ENCODE results near the gene NCOA5. TPM values are rescaled to one million over a fixed set of nuclear protein-coding genes. Genes with fewer than 3 reads are reported as not detected.

NCOA5 gene
- polyA plus RNA-seq, 1 donor (not counting 4 experiments of a cell fraction or from before 2014, with no cell fraction given) = 17.6 TPM

DNA sequence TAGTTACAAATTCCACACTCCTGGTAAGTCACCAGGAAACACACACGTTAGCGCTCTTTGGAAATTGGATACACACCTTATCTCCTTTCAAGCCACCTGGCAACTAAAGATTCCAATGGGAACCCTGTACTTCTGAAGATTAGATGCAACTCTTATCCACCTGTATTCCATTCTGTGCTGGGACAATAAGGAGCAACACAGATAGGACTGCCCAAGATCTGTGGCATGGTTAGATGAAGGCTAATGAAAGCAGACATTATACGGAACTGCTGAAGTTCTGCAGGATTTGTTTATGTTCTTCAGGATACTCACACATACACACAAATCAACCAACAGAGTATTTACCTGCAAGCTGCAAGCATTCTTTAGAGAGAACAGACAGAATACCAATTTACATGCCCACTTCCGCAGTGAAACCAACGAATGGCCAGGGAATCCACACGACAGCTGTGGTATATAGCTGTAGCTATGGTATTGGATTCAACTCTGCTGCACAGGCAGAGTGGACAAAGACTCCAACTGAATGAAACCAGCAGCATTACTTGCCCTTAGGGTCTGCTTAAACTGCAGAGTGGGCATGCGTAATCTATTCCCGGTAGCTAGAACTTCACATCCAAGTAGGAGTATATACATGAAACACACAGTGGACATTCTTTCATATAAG lies 12.0 kb downstream of the NCOA5 start:
- Histone ChIP-seq H3K4me3 (ENCODE audit: control insufficient read depth in 2 of 3, extremely low read depth in 1 of 3, insufficient read depth in 2 of 3, low read depth in 1 of 3, low read length in 3 of 3) (no peak overlapping the region), H3K9ac (ENCODE audit: control insufficient read depth, extremely low read depth, insufficient read depth, low read length) (no peak overlapping the region), H3K27me3 (ENCODE audit: control insufficient read depth, extremely low read depth, insufficient read depth, low read length) (no peaks in the 10 kb centered on the region), H3K9me3 (ENCODE audit: control insufficient read depth, low read depth, low read length) (no peaks in the 10 kb centered on the region), H3K9me1 (ENCODE audit: control insufficient read depth, extremely low read depth, insufficient read depth, low read length) (no peaks in the 10 kb centered on the region), H3K27ac (ENCODE audit: control insufficient read depth, insufficient read depth, low read length) (no peak overlapping the region), H3K79me2 (ENCODE audit: control insufficient read depth, insufficient read depth, low read length) (peaks cover 40% of the 10 kb centered on the region), H2AFZ (ENCODE audit: control insufficient read depth, low read length) (no peak overlapping the region), H3K36me3 (ENCODE audit: control insufficient read depth in 2 of 2, extremely low read depth in 1 of 2, insufficient read depth in 2 of 2, low read length in 2 of 2) (peaks cover 5 to 13% of the 10 kb centered on the region in 2 experiments), H4K20me1 (ENCODE audit: control insufficient read depth, extremely low read depth, insufficient read depth, low read length) (peaks cover 4% of the 10 kb centered on the region), H3K4me2 (ENCODE audit: control insufficient read depth, extremely low read depth, insufficient read depth, low read depth, low read length) (no peak overlapping the region), H3K4me1 (ENCODE audit: control insufficient read depth, extremely low read depth, insufficient read depth, low read length) (peaks cover 11% of the 10 kb centered on the region)
- no peak for FAIRE-seq
- DNase-seq (ENCODE audit: low read depth, low spot score) = no peak
- no peak for TF ChIP-seq CTCF (optimal IDR thresholded peaks at IDR 0.05 in 1 of 3, IDR thresholded peaks at IDR 0.05 in 1 of 3, conservative IDR thresholded peaks at IDR 0.05 in 1 of 3; ENCODE audit: extremely low read depth in 1 of 3, insufficient read depth in 2 of 3, low read length in 3 of 3)
- no peak for TF ChIP-seq EZH2 (IDR thresholded peaks at IDR 0.05; ENCODE audit: low read length)
- dilution Hi-C loops (cut with MboI; ENCODE audit: extremely low pct_ligation_motif_present, low sequenced_read_pairs) = no loop called here

GRCh38 chr20:46076806-46077205 lies 13.0 kb downstream of the NCOA5 start:
- dilution Hi-C loops (cut with MboI; ENCODE audit: extremely low pct_ligation_motif_present, low sequenced_read_pairs) = no loop called here
- Histone ChIP-seq H3K4me3 (ENCODE audit: control insufficient read depth in 2 of 3, extremely low read depth in 1 of 3, insufficient read depth in 2 of 3, low read depth in 1 of 3, low read length in 3 of 3) (no peak overlapping the region), H3K36me3 (ENCODE audit: control insufficient read depth in 2 of 2, extremely low read depth in 1 of 2, insufficient read depth in 2 of 2, low read length in 2 of 2) (peaks cover 5 to 13% of the 10 kb centered on the region in 2 experiments), H3K79me2 (ENCODE audit: control insufficient read depth, insufficient read depth, low read length) (peaks cover 30% of the 10 kb centered on the region), H3K4me2 (ENCODE audit: control insufficient read depth, extremely low read depth, insufficient read depth, low read depth, low read length) (no peak overlapping the region), H2AFZ (ENCODE audit: control insufficient read depth, low read length) (no peak overlapping the region), H3K27ac (ENCODE audit: control insufficient read depth, insufficient read depth, low read length) (no peak overlapping the region), H3K9me3 (ENCODE audit: control insufficient read depth, low read depth, low read length) (no peaks in the 10 kb centered on the region), H3K27me3 (ENCODE audit: control insufficient read depth, extremely low read depth, insufficient read depth, low read length) (no peaks in the 10 kb centered on the region), H3K9ac (ENCODE audit: control insufficient read depth, extremely low read depth, insufficient read depth, low read length) (no peak overlapping the region), H3K4me1 (ENCODE audit: control insufficient read depth, extremely low read depth, insufficient read depth, low read length) (peaks cover 11% of the 10 kb centered on the region), H4K20me1 (ENCODE audit: control insufficient read depth, extremely low read depth, insufficient read depth, low read length) (peaks cover 5% of the 10 kb centered on the region), H3K9me1 (ENCODE audit: control insufficient read depth, extremely low read depth, insufficient read depth, low read length) (no peaks in the 10 kb centered on the region)
- no peak for TF ChIP-seq CTCF (optimal IDR thresholded peaks at IDR 0.05 in 1 of 3, IDR thresholded peaks at IDR 0.05 in 1 of 3, conservative IDR thresholded peaks at IDR 0.05 in 1 of 3; ENCODE audit: extremely low read depth in 1 of 3, insufficient read depth in 2 of 3, low read length in 3 of 3)
- FAIRE-seq (no peak), DNase-seq (ENCODE audit: low read depth, low spot score) (no peak)
